ENCODE results near the gene INVS.
"Not testable (repeated sequence)": the region's sequence is repeated elsewhere in the genome, so short reads cannot be mapped to it uniquely, and the experiment has no call there.

The INVS gene

DNA sequence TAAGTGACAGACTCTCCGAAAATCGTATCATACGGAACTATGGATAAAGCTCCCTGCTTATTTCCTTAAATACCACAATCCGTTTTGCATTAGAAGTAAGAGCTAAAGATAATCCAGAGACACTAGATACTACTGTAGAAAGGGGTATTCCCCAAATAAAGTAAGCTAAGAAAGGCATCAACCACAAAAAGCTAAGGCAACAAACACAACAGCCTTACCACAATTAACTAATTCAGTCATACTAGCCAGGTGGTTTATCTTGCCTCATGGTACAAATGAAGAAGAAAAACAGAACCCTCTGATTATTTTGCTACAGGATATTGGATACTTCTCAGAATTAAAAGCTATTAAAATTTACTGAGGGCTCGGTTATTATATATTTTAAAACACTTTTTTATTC lies 14.3 kb upstream of the INVS start:
- no peak for FAIRE-seq

DNA sequence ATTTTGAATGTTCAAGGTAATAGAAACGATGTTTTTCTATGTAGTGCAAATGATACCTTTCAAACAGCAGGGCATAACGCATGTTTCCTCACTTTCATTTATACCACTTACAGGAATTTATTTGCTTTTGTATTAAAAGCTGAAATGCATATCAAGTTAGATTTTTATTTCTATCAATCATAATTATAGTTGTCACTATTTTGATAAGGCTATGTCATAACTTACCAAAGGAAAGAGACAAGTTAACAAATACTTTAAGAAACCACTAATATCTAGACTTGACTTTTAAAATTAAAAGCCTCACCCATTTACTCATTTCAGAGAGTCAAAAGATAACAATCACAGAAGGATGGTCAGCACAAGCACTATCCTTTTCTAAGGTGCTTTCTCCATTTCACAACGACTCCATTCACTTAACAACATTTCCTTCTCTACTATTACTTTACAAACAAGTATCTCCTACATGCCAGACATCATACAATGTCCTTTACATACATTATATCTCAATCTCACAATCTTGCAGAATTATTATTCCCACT lies 12.9 kb upstream of the INVS start:
- FAIRE-seq: no peak

DNA sequence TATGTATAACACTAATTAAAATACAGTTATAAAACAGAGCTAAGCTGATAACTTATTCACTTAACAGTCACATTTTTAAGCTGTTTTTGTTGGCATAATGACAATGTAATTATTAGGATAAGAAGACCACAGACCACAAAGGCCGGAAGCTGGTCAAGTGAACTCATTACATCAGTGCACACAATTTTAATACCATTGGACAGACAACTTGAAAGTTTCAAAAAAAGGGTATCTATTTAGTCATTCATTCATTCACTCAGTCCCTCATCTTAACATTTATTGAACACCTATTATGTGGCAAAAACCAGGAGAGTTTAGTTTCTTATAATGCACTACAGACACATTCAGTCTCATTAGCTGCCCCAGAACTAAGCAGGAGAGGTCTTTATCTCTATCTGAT lies 11.8 kb upstream of the INVS start:
- no peak for FAIRE-seq

DNA sequence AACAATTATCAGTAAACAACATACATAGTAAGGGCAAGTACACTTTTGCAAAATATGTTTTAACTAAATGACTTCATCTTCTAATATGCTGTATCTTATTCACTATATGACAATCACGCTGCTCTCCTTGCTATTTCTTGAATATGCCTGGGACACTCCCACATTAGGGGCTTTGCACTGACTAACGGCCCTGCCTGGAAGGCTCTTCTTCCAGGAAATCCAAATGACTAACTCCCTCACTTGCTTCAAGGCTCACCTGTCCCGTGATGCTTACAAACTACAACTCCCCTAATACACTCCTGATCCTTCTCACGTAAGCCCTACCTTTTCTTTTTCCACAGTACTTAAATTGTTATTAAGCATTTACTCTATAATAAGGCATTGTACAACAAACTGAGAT lies 10.8 kb upstream of the INVS start:
- FAIRE-seq: no peak

DNA sequence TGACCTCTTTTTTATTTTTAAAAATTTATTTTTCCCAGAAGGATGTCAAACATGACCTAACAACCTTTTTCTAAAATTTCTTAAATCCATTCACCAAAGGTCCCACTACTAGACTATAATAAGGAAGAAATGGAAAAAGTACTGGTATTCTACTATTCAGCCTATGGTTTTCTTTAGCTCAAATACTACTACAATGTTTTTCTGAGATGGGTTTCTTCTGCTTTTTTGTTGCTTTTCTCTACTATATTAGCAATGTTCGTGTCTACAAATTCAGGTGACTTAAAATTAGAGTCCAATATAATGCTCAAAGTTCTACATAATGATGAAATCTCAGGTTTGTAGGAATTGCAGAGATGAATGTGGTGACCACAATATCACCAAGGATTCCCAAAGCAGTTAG lies 8.2 kb upstream of the INVS start:
- no peak for FAIRE-seq

DNA sequence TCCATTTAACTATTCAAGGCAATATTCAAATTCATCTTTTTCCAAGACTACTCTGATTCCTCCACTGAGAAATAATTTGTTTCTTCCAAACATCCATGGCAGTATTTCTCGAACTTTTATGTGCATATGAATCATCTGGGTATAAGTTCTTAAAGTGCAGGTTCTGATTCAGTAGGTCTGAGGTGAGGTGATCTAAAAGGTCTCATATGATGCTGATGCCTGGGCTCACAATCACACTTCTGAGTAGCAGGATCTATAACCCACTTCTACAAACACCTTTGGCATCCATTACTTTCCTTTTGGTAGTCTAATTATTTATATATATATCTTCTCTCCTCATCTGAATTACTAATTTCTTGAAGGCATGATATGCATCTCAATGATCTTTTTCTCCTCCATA lies 7.4 kb upstream of the INVS start:
- no peak for FAIRE-seq

DNA sequence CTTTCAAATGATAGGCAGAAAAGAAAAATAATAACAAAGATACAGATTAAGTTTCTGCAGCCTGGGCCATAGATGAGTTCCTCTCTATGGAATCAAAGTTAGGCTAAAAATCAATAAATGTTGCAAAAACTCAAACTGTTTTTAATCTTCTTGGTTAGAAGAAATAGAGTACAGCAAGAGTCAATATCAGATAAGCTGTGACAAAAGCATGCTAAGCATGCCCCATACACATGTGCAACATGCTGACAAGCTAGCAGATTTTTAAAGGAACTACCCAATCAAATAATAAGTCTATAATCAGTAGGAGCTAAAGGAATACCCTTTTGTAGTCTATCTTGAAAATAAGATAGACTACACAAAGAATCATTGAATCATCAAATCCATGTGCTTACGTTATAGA lies 7.0 kb upstream of the INVS start:
- FAIRE-seq: no peak

DNA sequence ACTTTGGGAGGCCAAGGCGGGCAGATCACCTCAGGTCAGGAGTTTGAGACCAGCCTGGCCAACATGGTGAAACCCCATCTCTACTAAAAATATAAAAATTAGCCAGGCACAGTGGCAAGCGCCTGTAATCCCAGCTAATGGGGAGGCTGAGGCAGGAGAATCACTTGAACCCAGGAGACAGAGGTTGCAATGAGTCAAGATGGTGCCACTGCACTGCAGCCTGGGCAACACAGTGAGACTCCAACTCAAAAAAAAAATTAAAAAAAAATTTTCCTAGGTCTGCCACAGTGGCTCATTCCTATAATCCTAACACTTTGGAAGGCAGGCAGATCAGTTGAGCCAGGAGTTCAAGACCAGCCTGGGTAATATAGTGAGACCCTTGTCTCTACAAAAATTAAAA lies 4.6 kb upstream of the INVS start:
- FAIRE-seq: not testable (repeated sequence)

DNA sequence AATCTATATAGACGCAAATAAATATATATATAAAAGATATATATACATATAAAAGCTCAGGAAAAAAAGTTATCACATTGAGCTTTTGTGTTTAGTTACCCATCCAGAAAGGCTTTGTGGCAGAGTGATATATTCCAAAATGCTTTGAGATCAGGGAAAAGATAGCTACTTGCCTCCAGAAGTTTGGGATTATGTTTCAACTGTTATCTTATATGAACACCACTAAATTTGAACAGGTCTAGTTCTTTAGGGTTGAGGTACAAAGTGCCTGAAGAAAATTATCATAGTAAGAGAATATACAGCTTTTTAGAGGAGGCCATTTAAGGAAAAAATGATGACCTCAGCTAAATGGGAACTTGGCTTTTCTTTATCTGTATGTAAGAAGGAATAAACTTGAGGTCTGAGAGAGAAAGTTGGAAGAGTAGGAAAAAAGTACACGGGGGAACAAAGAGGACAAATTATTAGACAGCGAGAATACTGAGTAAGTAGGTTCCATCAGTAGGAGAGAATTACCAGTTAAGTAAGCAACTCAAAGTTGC lies 2.6 kb upstream of the INVS start:
- no peak for FAIRE-seq

DNA sequence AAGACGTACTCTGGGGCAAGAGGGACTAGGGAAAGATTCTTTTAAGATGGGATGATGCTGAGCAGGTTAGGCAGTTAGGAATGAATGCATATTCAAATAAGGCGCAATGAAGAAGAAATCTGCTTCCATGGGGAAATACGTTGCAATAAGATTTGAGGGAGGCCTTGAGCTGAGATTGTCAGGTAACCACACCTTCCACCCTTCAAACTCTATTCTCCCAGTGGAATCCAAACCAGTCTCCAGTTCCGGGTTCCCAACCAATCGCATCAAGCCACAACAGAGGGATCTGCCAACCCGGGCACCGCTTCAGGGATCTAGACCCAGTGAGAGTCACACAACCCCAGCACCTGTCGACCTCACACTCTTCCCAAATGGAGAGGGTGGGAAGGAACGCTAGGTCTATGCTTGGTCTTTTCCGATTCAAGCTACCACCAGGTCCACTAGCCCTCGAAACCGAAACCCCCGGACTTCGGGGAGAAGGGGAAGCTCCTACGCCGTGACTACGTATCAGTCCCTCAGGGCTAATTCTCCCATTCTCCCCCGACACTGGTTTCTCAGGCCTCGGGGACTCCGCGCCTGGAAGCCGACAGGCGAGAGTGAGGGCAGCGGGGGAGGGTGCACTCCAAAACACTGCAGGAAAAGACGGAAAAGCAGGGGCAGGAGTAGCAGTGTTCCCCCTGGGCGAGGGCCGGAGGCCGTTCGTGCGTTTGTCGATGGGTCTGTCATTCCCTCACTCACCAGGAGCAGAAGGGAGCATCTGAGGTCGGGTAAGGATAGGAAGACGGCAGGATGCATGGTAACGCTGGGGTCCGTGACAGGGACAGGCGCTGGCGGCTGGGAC lies 777 bp upstream of the INVS start:
- FAIRE-seq: no peak

DNA sequence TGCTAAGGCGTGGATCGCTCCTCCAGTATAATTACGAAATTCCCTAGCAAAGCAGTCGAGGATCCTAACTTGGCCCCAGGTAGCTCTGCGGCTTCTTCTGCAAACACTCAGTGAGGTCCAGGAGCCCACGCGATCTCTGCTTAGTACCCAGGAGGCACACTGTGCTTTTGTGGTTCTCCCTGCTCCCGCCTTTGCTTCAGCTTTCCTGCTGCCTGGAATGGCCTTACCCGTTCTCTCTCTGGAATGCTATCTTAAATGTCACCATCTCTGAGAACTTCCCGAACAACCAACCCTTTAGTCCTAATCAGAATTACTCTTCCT lies 639 bp downstream of the INVS start:
- no peak for FAIRE-seq

DNA sequence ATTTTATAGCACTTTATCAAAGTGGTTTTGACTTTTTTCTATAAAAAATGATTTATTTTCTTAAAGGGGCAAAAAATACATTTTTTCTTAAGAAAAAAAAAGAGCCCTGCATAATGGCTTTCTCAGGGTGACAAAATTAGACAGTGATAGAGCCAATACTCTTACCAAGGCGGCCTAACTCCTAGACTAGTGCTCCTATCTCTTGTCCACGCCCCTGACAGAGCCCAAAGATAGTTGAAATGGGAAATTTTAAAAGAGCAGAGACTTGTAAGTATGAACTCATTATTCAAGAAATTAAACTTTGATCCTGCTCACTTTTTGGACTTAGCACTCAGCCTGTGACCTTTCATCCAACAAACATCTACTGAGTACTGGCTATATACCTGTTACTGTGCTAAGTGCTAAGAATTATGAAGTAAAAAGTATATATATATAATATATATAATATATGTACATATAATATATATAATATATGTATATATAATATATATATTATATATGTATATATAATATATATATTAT lies 1.2 kb downstream of the INVS start:
- no peak for FAIRE-seq

DNA sequence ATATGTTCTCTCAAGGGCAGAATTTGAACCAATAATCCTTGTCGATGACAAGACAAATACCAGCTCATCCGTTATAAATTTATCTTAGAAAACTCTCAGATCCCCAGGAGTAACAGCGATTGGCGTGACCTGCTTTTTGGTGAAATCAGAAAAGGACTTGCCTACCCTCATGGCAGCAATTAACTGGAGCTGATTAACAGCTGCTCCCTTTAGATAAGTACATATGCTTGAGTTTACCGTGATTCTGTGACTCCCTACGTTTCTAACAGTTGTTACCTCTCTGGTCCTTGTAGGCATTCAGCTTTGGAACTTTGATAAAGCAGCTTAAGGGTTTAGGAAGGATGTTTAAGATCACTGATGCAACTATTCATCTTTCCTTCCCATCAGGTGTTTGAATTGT lies 2.6 kb downstream of the INVS start:
- FAIRE-seq: no peak

DNA sequence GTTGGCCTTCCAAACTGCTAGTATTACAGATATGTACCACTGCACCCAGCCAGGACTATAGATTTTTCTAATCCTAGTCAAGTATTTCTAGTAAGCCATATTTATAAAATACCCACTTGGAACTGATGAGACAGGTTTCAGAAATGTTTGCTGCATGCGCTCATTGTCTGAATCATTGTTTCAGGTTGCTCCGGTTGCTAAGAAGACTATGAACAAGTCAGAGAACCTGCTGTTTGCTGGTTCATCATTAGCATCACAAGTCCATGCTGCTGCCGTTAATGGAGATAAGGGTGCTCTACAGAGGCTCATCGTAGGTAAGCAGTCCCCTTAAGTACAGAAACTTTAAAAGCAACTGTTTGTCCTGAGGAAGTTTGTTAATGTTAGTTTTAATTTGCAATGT lies 5.3 kb downstream of the INVS start:
- no peak for FAIRE-seq

DNA sequence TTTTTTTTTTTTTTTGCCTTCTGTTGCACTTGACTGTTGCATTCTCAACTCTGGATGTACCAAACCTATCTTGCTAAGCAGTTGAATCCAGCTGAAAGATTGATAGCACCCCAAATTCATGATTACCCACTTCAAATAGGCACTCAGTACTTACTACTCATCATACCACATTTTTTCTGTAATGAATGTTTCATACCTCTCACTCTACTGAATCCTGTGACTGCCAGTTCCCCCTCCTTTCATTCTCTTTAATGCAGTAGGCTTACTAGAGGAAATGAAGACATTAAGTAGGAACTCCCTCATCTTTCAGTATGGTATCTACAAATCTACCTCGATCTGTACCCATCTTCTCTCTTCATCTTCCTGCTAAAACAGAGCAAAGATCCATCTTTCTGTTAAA lies 6.8 kb downstream of the INVS start:
- no peak for FAIRE-seq

DNA sequence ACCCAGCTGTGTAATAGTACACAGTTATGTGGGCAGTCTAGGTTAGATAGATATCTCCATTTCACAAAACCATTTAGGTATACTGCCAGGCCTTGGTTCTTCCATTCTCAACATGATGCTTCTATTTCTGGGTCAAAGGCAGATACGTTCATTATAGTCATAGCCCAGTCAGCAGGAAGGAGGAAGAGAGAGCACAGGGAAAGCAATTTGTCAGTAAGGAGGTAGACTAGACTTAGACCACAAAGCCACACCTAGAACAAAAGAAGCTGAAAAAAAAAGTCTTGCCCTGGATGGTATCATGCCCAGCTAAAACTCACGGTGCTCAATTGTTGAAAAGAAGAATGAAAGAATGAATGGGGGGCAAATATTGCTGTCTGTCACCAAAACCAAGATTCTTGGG lies 7.6 kb downstream of the INVS start:
- no peak for FAIRE-seq

DNA sequence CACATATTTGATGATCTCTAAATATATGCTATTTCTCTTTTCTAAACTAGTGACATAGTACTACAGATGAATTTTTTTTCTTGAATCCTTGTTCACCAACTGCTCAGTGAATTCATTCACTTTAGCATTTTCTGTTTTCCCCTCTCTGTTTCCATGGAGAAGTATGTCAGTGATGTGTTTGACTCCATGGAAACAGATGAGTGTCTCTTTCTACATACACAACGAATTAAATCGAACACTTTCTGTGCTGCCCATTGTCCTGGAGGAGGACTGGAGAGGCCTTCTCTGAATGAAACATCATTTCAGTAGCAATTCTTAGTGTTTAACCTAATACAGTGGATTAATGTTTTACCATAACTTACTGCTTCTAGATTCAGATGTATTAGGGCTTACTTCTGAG lies 9.5 kb downstream of the INVS start:
- no peak for FAIRE-seq

DNA sequence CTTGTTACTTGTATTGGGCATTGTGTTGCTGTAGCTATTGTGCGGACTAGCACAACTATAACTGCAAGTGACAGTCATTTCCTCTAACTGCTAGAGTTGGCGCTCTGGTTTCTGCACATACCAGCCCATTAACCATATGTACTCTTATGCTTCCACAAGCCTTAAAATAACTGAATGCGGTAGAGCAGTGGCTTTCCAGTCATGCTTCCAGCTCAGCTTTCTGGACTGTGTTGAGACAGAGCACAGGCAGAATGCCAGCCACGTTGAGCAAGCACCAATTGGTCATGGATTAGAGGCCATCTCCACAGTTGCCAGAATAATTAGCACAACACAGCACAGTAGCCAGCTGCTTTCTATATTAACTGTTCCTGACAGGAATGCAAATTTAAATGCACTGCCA lies 12.2 kb downstream of the INVS start:
- no peak for FAIRE-seq

DNA sequence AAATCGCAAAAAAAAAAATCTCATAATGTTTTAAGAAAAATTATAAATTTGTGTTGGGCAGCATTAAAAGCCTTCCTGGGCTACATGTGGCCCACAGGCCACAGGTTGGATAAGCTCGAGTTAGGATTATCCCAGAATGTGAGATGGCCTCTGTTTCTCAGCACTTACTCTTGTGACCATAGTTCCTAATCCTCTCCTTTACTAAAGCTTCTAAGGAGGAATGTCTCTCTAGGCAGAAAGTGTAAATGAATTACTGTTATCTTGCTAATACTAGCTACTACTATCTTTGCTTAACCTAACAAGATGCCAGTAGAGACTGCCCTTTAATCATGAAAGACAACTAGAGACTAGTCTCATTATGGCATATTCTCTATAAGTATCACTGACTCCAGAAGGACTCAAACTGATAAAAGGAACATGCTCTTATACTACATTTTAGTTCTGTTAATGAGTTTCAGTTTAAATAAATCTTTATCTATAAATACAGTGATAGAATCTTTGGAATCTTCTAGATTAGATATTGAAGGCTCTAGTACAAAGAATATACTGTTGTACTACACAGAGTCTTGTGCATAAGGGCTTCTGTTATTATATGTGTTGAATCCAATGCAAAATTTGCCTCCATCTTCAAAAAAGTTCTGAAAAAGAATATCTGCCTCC lies 13.8 kb downstream of the INVS start:
- FAIRE-seq: no peak

DNA sequence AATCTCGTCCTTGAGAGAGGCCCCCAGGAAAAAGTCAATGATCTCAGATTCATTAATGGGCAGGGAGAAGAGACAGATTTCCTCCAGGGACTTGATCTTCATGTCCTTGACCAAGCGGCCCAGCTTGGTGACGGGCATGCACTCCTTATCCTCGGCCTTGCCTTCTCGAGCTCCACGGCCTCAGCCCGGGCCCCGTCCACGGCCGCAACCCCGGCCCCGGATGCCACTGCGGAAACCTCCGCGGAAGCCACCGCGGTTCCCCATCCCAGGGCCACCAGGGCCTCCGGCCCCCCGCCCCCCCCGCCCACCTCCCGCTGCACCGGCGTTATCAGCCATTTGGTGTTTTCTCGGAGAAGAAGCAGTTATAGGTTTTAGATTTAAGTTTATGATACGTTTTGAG lies 18.3 kb downstream of the INVS start:
- no peak for FAIRE-seq

DNA sequence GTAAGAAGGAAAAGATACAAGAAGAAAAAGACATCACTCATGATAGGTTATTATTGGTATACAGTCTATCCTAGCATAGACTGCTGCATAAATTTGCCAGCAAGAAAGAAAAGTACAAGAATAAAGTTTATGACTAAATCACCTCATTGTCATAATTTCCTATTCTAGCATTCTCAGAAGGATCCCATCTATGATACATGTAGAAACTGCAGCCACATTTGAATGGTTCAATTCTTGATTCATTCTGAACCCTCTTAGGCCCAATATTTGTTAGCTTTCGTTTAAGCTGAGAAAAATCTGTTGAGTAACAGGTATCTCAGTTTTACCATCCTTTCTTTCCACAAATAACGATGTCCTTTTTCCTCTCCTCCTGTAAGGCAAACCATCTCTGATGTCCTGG lies 21.2 kb downstream of the INVS start:
- FAIRE-seq: no peak

DNA sequence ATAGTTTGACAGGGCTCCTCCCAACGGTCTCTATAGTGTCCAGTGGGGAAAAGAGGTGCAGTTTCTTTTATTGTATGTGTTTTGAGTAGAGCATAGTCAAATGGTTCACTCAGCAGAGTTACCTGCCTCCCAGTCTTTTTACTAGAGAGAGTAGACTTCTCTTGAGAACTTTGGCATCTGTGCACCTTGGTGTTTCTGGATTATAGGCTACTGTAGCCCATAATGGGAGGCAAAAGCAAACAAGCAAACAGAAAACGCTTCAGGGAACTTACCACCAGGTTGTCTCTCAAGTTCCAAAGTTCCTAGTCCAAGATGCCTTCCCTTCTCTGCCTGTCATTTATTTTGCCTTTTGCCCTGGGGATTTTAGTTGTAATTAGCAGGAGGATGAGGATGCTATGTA lies 26.2 kb downstream of the INVS start:
- FAIRE-seq: no peak

DNA sequence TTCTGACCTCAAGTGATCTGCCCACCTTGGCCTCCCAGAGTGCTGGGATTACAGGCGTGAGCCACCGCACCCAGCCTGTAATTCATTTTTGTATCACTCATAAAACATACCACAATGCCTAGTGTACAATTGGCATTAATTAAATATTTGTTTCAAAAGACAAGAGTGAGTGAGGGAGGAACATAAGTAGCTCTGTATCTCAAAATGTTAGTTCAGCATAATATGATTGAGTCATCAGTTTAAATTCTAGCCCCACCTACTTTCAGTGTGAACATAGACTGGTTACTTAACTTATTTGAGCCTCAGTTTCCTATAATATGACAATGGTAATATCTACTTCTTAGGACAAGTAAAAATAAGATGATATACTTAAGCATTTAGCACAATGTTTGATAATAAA lies 26.9 kb downstream of the INVS start:
- no peak for FAIRE-seq

DNA sequence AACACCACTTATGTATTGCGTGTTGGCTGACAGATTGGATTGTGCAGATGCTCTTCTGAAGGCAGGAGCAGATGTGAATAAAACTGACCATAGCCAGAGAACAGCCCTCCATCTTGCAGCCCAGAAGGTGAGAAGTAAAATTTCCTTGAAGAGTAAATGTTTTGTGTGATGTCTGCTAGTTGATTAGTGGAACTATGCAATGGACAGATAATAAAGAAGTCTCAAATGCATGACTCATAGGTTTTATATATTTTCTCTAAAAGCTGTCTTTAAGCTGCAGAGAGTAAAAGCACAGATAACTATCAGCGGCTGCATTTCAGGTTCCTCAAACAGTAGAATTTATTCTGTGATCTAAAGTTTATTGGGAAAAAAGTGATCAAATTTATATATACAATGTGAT lies 27.4 kb downstream of the INVS start:
- no peak for FAIRE-seq
